ENCODE results near the gene SLC52A3. TPM values are rescaled to one million over a fixed set of nuclear protein-coding genes. Genes with fewer than 3 reads are reported as not detected.

Gene SLC52A3
- polyA plus RNA-seq, 1 donor (not counting 4 experiments of a cell fraction or from before 2014, with no cell fraction given): 0.84 TPM

DNA sequence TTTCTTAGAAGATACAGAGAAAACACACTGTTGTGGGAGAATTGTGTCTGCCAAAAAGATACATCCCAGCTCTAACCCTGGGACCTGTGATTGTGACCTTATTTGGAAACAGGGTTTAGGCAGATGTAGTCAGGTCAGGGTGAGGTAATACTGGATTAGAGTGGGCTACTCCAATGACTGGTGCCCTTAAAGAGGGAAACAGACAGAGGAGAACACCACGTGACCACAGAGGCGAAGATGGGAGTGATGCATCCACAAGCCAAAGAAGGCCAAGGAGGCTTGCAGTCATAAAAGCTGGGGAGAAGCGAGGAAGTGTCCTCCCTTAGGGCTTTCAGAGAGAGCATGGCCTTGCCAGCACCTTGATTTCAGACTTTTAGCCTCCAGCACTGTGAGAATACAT lies 35.6 kb downstream of the SLC52A3 start:
- H3K36me3 ChIP-seq (ENCODE audit: control insufficient read depth in 2 of 2, extremely low read depth in 1 of 2, insufficient read depth in 2 of 2, low read length in 2 of 2): no peaks in the 10 kb centered on the region
- H2AFZ ChIP-seq (ENCODE audit: control insufficient read depth, low read length): no peak overlapping the region
- no peak for TF ChIP-seq EZH2 (IDR thresholded peaks at IDR 0.05; ENCODE audit: low read length)
- TF ChIP-seq, protein P1, sequence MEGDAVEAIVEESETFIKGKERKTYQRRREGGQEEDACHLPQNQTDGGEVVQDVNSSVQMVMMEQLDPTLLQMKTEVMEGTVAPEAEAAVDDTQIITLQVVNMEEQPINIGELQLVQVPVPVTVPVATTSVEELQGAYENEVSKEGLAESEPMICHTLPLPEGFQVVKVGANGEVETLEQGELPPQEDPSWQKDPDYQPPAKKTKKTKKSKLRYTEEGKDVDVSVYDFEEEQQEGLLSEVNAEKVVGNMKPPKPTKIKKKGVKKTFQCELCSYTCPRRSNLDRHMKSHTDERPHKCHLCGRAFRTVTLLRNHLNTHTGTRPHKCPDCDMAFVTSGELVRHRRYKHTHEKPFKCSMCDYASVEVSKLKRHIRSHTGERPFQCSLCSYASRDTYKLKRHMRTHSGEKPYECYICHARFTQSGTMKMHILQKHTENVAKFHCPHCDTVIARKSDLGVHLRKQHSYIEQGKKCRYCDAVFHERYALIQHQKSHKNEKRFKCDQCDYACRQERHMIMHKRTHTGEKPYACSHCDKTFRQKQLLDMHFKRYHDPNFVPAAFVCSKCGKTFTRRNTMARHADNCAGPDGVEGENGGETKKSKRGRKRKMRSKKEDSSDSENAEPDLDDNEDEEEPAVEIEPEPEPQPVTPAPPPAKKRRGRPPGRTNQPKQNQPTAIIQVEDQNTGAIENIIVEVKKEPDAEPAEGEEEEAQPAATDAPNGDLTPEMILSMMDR (optimal IDR thresholded peaks at IDR 0.05 in 1 of 3, IDR thresholded peaks at IDR 0.05 in 1 of 3, conservative IDR thresholded peaks at IDR 0.05 in 1 of 3; ENCODE audit: extremely low read depth in 1 of 3, insufficient read depth in 2 of 3, low read length in 3 of 3): no peak
- H3K27ac ChIP-seq (ENCODE audit: control insufficient read depth, insufficient read depth, low read length): no peak overlapping the region
- H3K9me1 ChIP-seq (ENCODE audit: control insufficient read depth, extremely low read depth, insufficient read depth, low read length): no peaks in the 10 kb centered on the region
- no peak for FAIRE-seq
- H3K9me3 ChIP-seq (ENCODE audit: control insufficient read depth, low read depth, low read length): no peaks in the 10 kb centered on the region
- no peaks in the 10 kb centered on the region for H3K4me1 ChIP-seq (ENCODE audit: control insufficient read depth, extremely low read depth, insufficient read depth, low read length)
- H3K79me2 ChIP-seq (ENCODE audit: control insufficient read depth, insufficient read depth, low read length): no peaks in the 10 kb centered on the region
- dilution Hi-C loops (cut with MboI; ENCODE audit: extremely low pct_ligation_motif_present, low sequenced_read_pairs): no loop called here
- no peak overlapping the region for H3K9ac ChIP-seq (ENCODE audit: control insufficient read depth, extremely low read depth, insufficient read depth, low read length)
- no peaks in the 10 kb centered on the region for H4K20me1 ChIP-seq (ENCODE audit: control insufficient read depth, extremely low read depth, insufficient read depth, low read length)
- no peak overlapping the region for H3K4me2 ChIP-seq (ENCODE audit: control insufficient read depth, extremely low read depth, insufficient read depth, low read depth, low read length)
- peaks cover 19% of the 10 kb centered on the region for H3K27me3 ChIP-seq (ENCODE audit: control insufficient read depth, extremely low read depth, insufficient read depth, low read length)
- no peak for DNase-seq (ENCODE audit: low read depth, low spot score)
- no peak overlapping the region for H3K4me3 ChIP-seq (ENCODE audit: control insufficient read depth in 2 of 3, extremely low read depth in 1 of 3, insufficient read depth in 2 of 3, low read depth in 1 of 3, low read length in 3 of 3)

- H3K9me3 ChIP-seq (ENCODE audit: control insufficient read depth, low read depth, low read length): no peaks in the 10 kb centered on the region
- no peak overlapping the region for H3K9ac ChIP-seq (ENCODE audit: control insufficient read depth, extremely low read depth, insufficient read depth, low read length)
- H3K79me2 ChIP-seq (ENCODE audit: control insufficient read depth, insufficient read depth, low read length): no peaks in the 10 kb centered on the region
- no peaks in the 10 kb centered on the region for H4K20me1 ChIP-seq (ENCODE audit: control insufficient read depth, extremely low read depth, insufficient read depth, low read length)
- H3K36me3 ChIP-seq (ENCODE audit: control insufficient read depth in 2 of 2, extremely low read depth in 1 of 2, insufficient read depth in 2 of 2, low read length in 2 of 2): no peaks in the 10 kb centered on the region
- H3K27ac ChIP-seq (ENCODE audit: control insufficient read depth, insufficient read depth, low read length): no peak overlapping the region
- dilution Hi-C loops (cut with MboI; ENCODE audit: extremely low pct_ligation_motif_present, low sequenced_read_pairs): no loop called here
- FAIRE-seq: no peak
- H3K4me3 ChIP-seq (ENCODE audit: control insufficient read depth in 2 of 3, extremely low read depth in 1 of 3, insufficient read depth in 2 of 3, low read depth in 1 of 3, low read length in 3 of 3): no peak overlapping the region
- peaks cover 22% of the 10 kb centered on the region for H3K27me3 ChIP-seq (ENCODE audit: control insufficient read depth, extremely low read depth, insufficient read depth, low read length)
- DNase-seq (ENCODE audit: low read depth, low spot score): no peak
- H3K9me1 ChIP-seq (ENCODE audit: control insufficient read depth, extremely low read depth, insufficient read depth, low read length): no peaks in the 10 kb centered on the region
- H3K4me2 ChIP-seq (ENCODE audit: control insufficient read depth, extremely low read depth, insufficient read depth, low read depth, low read length): no peak overlapping the region
- H2AFZ ChIP-seq (ENCODE audit: control insufficient read depth, low read length): no peak overlapping the region
- TF ChIP-seq EZH2 (IDR thresholded peaks at IDR 0.05; ENCODE audit: low read length): no peak
- TF ChIP-seq, protein P1 (optimal IDR thresholded peaks at IDR 0.05 in 1 of 3, IDR thresholded peaks at IDR 0.05 in 1 of 3, conservative IDR thresholded peaks at IDR 0.05 in 1 of 3; ENCODE audit: extremely low read depth in 1 of 3, insufficient read depth in 2 of 3, low read length in 3 of 3): no peak
- H3K4me1 ChIP-seq (ENCODE audit: control insufficient read depth, extremely low read depth, insufficient read depth, low read length): no peaks in the 10 kb centered on the region
Measured at GRCh38 chr20:731891-732560, 36.3 kb downstream of the SLC52A3 start.
